ENCODE measurements around the gene RIMKLA.

Gene RIMKLA

DNA sequence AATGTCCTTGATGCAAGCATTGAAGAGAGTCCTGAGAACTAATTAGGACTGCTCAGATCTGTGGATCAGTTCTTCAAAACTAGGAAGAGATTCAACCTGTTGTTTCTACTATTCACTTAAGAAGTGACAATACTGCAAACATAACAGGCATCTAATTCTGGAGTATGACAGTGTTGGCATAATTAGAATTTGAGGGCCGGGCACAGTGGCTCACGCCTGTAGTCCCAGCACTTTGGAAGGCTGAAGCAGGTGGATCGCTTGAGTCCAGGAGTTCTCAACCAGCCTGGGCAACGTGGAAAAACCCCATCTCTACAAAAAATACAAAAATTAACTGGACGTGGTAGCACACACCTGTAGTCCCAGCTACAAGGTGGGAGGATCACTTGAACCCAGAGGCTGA is 37.5 kb upstream of the RIMKLA start:
- H3K9ac ChIP-seq (ENCODE audit: low read length in 2 of 2) = no peak overlapping the region
- no peaks in the 10 kb centered on the region for H3K36me3 ChIP-seq (ENCODE audit: control insufficient read depth in 2 of 2, insufficient read depth in 2 of 2, low read length in 2 of 2)
- no peak overlapping the region for H3K27ac ChIP-seq (ENCODE audit: low read length)

DNA sequence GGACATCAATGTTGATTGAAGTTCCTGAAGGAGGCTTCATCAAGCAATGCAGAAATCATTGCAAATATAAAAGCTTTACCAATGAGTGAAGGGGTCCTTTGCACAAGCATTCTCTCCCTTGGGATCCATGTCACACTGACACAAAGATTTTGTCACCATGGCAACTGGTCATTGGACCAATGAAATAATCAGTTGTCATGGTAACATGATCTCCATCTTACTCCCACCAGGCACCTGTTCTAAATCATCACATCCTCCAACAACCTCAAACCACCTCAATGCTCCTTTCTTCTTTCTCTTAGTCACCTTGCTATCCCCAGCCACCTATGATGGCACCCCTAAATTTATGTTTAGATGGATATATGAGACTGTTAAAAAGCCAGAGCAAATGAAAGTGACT is 32.1 kb upstream of the RIMKLA start:
- Histone ChIP-seq H3K4me3 (ENCODE audit: low read length in 2 of 2) (no peak overlapping the region), H3K9ac (ENCODE audit: low read length in 2 of 2) (no peak overlapping the region), H3K9me3 (ENCODE audit: control insufficient read depth in 2 of 2, low read length in 2 of 2) (no peaks in the 10 kb centered on the region), H3K27ac (ENCODE audit: low read length) (no peak overlapping the region), H3K4me1 (ENCODE audit: control insufficient read depth, insufficient read depth, low read length) (no peaks in the 10 kb centered on the region), H3K36me3 (ENCODE audit: control insufficient read depth in 2 of 2, insufficient read depth in 2 of 2, low read length in 2 of 2) (no peaks in the 10 kb centered on the region), H3K27me3 (ENCODE audit: control insufficient read depth in 1 of 2, insufficient read depth in 2 of 2, low read length in 2 of 2) (peaks cover 2 to 6% of the 10 kb centered on the region in 2 donors)

More for the DNA sequence above, 37.5 kb upstream of the RIMKLA start:
- no peaks in the 10 kb centered on the region for H3K4me1 ChIP-seq (ENCODE audit: control insufficient read depth, insufficient read depth, low read length)
- H3K9me3 ChIP-seq (ENCODE audit: control insufficient read depth in 2 of 2, low read length in 2 of 2) = no peaks in the 10 kb centered on the region
- no peak overlapping the region for H3K4me3 ChIP-seq (ENCODE audit: low read length in 2 of 2)
- H3K27me3 ChIP-seq (ENCODE audit: control insufficient read depth in 1 of 2, insufficient read depth in 2 of 2, low read length in 2 of 2) = no peaks in the 10 kb centered on the region

- Histone ChIP-seq H3K36me3 (ENCODE audit: control insufficient read depth in 2 of 2, insufficient read depth in 2 of 2, low read length in 2 of 2) (no peaks in the 10 kb centered on the region), H3K4me3 (ENCODE audit: low read length in 2 of 2) (no peak overlapping the region), H3K9me3 (ENCODE audit: control insufficient read depth in 2 of 2, low read length in 2 of 2) (no peaks in the 10 kb centered on the region), H3K9ac (ENCODE audit: low read length in 2 of 2) (no peak overlapping the region), H3K27ac (ENCODE audit: low read length) (no peak overlapping the region), H3K4me1 (ENCODE audit: control insufficient read depth, insufficient read depth, low read length) (no peaks in the 10 kb centered on the region), H3K27me3 (ENCODE audit: control insufficient read depth in 1 of 2, insufficient read depth in 2 of 2, low read length in 2 of 2) (peaks cover 2 to 6% of the 10 kb centered on the region in 2 donors)
Measured at GRCh38 chr1:42350086-42350485, 30.5 kb upstream of the RIMKLA start.

DNA sequence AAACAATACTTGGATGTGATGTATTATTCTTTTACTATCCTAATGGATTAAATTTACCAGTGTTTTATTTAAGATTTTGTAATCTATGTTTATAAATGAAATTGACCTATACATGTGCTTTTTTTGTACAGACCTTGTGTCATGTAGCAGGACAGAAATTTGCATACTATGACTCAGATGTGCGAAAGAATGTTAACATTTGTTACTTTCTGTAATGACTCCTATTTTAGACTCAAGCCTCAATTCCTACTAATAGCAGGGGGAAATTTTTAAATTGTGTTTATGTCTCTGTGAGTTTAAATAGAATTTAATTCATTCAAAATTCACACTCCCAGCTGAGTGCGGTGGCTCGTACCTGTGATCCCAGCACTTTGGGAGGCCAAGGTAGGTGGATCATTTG is 21.8 kb upstream of the RIMKLA start:
- Histone ChIP-seq H3K9ac (ENCODE audit: low read length in 2 of 2) (no peak overlapping the region), H3K27ac (ENCODE audit: low read length) (no peak overlapping the region), H3K27me3 (ENCODE audit: control insufficient read depth in 1 of 2, insufficient read depth in 2 of 2, low read length in 2 of 2) (no peaks in the 10 kb centered on the region), H3K9me3 (ENCODE audit: control insufficient read depth in 2 of 2, low read length in 2 of 2) (no peaks in the 10 kb centered on the region), H3K36me3 (ENCODE audit: control insufficient read depth in 2 of 2, insufficient read depth in 2 of 2, low read length in 2 of 2) (no peaks in the 10 kb centered on the region), H3K4me1 (ENCODE audit: control insufficient read depth, insufficient read depth, low read length) (no peaks in the 10 kb centered on the region), H3K4me3 (ENCODE audit: low read length in 2 of 2) (no peak overlapping the region)

DNA sequence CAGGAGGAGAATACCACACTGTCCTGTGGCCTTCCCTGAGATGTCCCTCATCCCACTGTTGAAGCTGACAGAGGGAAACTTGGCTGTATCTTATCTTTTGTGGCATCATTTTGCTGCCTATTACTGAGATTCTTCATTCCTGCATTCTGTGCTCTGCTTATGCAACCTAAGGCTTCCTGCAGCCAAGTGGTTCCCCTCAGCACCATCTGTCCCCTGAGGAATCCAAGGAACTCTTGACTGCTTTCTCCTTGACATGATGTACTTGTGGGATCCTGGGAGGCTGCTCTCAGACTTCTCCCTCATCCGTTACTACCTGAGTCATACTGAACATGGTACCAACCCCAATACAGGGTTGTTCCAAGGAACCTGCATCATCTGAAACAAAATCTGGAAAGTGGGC is 21.1 kb upstream of the RIMKLA start:
- Histone ChIP-seq H3K9ac (ENCODE audit: low read length in 2 of 2) (no peak overlapping the region), H3K27ac (ENCODE audit: low read length) (no peak overlapping the region), H3K36me3 (ENCODE audit: control insufficient read depth in 2 of 2, insufficient read depth in 2 of 2, low read length in 2 of 2) (no peaks in the 10 kb centered on the region), H3K4me1 (ENCODE audit: control insufficient read depth, insufficient read depth, low read length) (no peaks in the 10 kb centered on the region), H3K4me3 (ENCODE audit: low read length in 2 of 2) (no peak overlapping the region), H3K9me3 (ENCODE audit: control insufficient read depth in 2 of 2, low read length in 2 of 2) (no peaks in the 10 kb centered on the region), H3K27me3 (ENCODE audit: control insufficient read depth in 1 of 2, insufficient read depth in 2 of 2, low read length in 2 of 2) (no peaks in the 10 kb centered on the region)

- H3K36me3 ChIP-seq (ENCODE audit: control insufficient read depth in 2 of 2, insufficient read depth in 2 of 2, low read length in 2 of 2) = no peaks in the 10 kb centered on the region
- no peaks in the 10 kb centered on the region for H3K4me1 ChIP-seq (ENCODE audit: control insufficient read depth, insufficient read depth, low read length)
- no peaks in the 10 kb centered on the region for H3K27me3 ChIP-seq (ENCODE audit: control insufficient read depth in 1 of 2, insufficient read depth in 2 of 2, low read length in 2 of 2)
- no peak overlapping the region for H3K4me3 ChIP-seq (ENCODE audit: low read length in 2 of 2)
- H3K9me3 ChIP-seq (ENCODE audit: control insufficient read depth in 2 of 2, low read length in 2 of 2) = no peaks in the 10 kb centered on the region
- no peak overlapping the region for H3K27ac ChIP-seq (ENCODE audit: low read length)
- H3K9ac ChIP-seq (ENCODE audit: low read length in 2 of 2) = no peak overlapping the region
Measured at GRCh38 chr1:42364089-42364488, 16.5 kb upstream of the RIMKLA start.

GRCh38 chr1:42364542-42364941 is 16.1 kb upstream of the RIMKLA start:
- Histone ChIP-seq H3K27me3 (ENCODE audit: control insufficient read depth in 1 of 2, insufficient read depth in 2 of 2, low read length in 2 of 2) (no peaks in the 10 kb centered on the region), H3K9ac (ENCODE audit: low read length in 2 of 2) (no peak overlapping the region), H3K36me3 (ENCODE audit: control insufficient read depth in 2 of 2, insufficient read depth in 2 of 2, low read length in 2 of 2) (no peaks in the 10 kb centered on the region), H3K9me3 (ENCODE audit: control insufficient read depth in 2 of 2, low read length in 2 of 2) (no peaks in the 10 kb centered on the region), H3K4me1 (ENCODE audit: control insufficient read depth, insufficient read depth, low read length) (no peaks in the 10 kb centered on the region), H3K4me3 (ENCODE audit: low read length in 2 of 2) (no peak overlapping the region), H3K27ac (ENCODE audit: low read length) (no peak overlapping the region)

DNA sequence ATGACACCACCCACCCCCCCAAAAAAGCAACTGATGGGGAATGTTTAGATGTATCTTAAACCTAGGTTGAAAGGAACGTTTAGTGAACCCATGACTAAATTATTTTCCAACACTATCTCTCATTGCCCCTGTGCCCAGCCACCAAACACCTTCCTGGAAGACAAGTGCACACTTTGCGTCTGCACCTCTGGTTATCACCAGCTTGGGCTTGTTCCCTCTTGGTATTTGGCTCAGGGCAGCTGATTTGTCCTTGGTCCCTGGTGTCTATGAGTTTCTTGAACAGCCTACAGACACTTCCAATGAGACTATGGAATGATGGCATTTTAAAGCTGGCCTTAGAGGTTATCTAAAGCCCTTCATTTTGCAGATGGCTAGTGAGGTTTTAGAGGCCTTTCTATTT is 15.5 kb upstream of the RIMKLA start:
- Histone ChIP-seq H3K9me3 (ENCODE audit: control insufficient read depth in 2 of 2, low read length in 2 of 2) (no peaks in the 10 kb centered on the region), H3K27me3 (ENCODE audit: control insufficient read depth in 1 of 2, insufficient read depth in 2 of 2, low read length in 2 of 2) (peaks cover 0 to 2% of the 10 kb centered on the region in 2 donors), H3K4me1 (ENCODE audit: control insufficient read depth, insufficient read depth, low read length) (no peaks in the 10 kb centered on the region), H3K36me3 (ENCODE audit: control insufficient read depth in 2 of 2, insufficient read depth in 2 of 2, low read length in 2 of 2) (no peaks in the 10 kb centered on the region), H3K27ac (ENCODE audit: low read length) (no peak overlapping the region), H3K4me3 (ENCODE audit: low read length in 2 of 2) (no peak overlapping the region), H3K9ac (ENCODE audit: low read length in 2 of 2) (no peak overlapping the region)

- Histone ChIP-seq H3K4me1 (ENCODE audit: control insufficient read depth, insufficient read depth, low read length) (no peaks in the 10 kb centered on the region), H3K9ac (ENCODE audit: low read length in 2 of 2) (no peak overlapping the region), H3K27ac (ENCODE audit: low read length) (no peak overlapping the region), H3K36me3 (ENCODE audit: control insufficient read depth in 2 of 2, insufficient read depth in 2 of 2, low read length in 2 of 2) (no peaks in the 10 kb centered on the region), H3K4me3 (ENCODE audit: low read length in 2 of 2) (no peak overlapping the region), H3K27me3 (ENCODE audit: control insufficient read depth in 1 of 2, insufficient read depth in 2 of 2, low read length in 2 of 2) (peaks cover 0 to 4% of the 10 kb centered on the region in 2 donors), H3K9me3 (ENCODE audit: control insufficient read depth in 2 of 2, low read length in 2 of 2) (no peaks in the 10 kb centered on the region)
Measured at GRCh38 chr1:42368096-42368795, 12.3 kb upstream of the RIMKLA start.

GRCh38 chr1:42369471-42369870 is 11.1 kb upstream of the RIMKLA start:
- no peak overlapping the region for H3K9ac ChIP-seq (ENCODE audit: low read length in 2 of 2)
- no peaks in the 10 kb centered on the region for H3K9me3 ChIP-seq (ENCODE audit: control insufficient read depth in 2 of 2, low read length in 2 of 2)
- peaks cover 0 to 4% of the 10 kb centered on the region in 2 donors for H3K27me3 ChIP-seq (ENCODE audit: control insufficient read depth in 1 of 2, insufficient read depth in 2 of 2, low read length in 2 of 2)
- no peak overlapping the region for H3K27ac ChIP-seq (ENCODE audit: low read length)
- H3K4me1 ChIP-seq (ENCODE audit: control insufficient read depth, insufficient read depth, low read length) = no peaks in the 10 kb centered on the region
- no peak overlapping the region for H3K4me3 ChIP-seq (ENCODE audit: low read length in 2 of 2)
- H3K36me3 ChIP-seq (ENCODE audit: control insufficient read depth in 2 of 2, insufficient read depth in 2 of 2, low read length in 2 of 2) = no peaks in the 10 kb centered on the region

DNA sequence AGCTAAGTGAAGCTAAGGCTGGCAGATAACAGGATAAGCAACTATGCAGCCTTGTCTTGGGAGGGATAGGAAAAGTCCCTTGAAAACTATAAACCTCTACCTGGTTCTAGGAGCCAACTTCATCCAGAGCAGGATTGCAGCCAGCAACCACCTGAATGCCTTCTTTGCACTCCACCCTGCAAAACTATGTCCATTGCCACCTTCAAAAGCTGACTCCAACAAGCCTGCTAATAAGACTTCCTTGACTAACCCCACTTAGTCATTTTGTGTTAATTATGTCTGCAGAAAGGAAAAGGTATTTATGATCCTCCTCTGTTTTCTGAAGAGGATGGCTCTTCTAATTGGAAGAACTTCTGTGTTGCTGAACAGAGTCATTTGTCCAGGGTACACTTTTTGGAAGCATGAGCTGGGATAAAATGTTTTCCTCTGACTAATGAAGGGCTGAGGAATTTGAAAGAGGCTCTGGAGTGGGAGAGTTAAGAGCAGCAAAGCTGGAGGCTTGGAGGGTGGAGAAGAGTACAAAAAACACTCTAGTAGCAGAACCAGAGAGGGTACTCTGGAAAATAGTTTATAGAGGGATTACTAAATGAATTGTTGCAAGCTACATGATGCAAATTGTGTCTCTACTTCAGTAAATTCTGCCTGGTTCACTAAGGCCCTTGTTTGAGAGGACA is 9.6 kb upstream of the RIMKLA start:
- no peak overlapping the region for H3K27ac ChIP-seq (ENCODE audit: low read length)

More for the DNA sequence above, 9.6 kb upstream of the RIMKLA start:
- Histone ChIP-seq H3K36me3 (ENCODE audit: control insufficient read depth in 2 of 2, insufficient read depth in 2 of 2, low read length in 2 of 2) (no peaks in the 10 kb centered on the region), H3K9me3 (ENCODE audit: control insufficient read depth in 2 of 2, low read length in 2 of 2) (no peaks in the 10 kb centered on the region), H3K27me3 (ENCODE audit: control insufficient read depth in 1 of 2, insufficient read depth in 2 of 2, low read length in 2 of 2) (peaks cover 0 to 4% of the 10 kb centered on the region in 2 donors), H3K4me3 (ENCODE audit: low read length in 2 of 2) (no peak overlapping the region), H3K9ac (ENCODE audit: low read length in 2 of 2) (no peak overlapping the region), H3K4me1 (ENCODE audit: control insufficient read depth, insufficient read depth, low read length) (no peaks in the 10 kb centered on the region)

All from stomach smooth muscle (tissue), 2 donors.